ENCODE results near the gene EGFL7.

The EGFL7 gene

DNA sequence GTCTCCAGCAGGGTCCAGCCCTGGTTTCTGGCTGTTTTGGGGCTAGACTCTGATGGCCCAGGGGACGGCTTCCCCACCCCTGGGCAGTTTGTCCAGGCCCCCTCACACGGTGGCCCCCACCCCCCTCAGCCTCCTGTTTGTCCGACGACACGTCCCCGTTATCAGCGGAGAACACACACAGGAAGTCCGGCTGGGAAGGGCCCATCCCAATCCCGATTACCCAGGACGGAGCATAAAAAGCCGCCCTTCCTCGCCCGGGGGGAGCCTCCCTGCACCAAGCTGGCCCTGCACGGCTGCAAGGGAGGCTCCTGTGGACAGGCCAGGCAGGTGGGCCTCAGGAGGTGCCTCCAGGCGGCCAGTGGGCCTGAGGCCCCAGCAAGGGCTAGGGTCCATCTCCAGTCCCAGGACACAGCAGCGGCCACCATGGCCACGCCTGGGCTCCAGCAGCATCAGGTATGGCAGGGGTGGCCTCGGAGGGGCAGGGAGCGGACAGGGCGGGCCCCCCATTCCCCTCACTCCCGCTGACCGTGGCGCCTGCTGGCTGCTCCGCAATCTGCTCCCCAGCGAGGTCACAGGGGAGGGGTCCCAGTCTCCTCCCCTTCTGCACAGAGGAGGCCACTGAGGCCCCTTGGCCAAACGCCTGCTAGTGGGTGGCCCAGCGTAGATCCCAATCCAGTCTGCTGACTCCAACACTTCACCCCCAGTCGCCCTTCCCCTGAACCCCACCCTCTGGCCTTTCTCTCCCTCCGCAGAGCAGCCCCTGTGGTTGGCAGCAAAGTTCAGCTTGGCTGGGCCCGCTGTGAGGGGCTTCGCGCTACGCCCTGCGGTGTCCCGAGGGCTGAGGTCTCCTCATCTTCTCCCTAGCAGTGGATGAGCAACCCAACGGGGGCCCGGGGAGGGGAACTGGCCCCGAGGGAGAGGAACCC is at the start of gene EGFL7:
Gene EGFL7 (plus strand): TSS at position 261 of the 926 bp plus-strand sequence. CDS start 5,367 bp downstream, outside the sequence.
- TF ChIP-seq, protein P1, sequence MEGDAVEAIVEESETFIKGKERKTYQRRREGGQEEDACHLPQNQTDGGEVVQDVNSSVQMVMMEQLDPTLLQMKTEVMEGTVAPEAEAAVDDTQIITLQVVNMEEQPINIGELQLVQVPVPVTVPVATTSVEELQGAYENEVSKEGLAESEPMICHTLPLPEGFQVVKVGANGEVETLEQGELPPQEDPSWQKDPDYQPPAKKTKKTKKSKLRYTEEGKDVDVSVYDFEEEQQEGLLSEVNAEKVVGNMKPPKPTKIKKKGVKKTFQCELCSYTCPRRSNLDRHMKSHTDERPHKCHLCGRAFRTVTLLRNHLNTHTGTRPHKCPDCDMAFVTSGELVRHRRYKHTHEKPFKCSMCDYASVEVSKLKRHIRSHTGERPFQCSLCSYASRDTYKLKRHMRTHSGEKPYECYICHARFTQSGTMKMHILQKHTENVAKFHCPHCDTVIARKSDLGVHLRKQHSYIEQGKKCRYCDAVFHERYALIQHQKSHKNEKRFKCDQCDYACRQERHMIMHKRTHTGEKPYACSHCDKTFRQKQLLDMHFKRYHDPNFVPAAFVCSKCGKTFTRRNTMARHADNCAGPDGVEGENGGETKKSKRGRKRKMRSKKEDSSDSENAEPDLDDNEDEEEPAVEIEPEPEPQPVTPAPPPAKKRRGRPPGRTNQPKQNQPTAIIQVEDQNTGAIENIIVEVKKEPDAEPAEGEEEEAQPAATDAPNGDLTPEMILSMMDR (IDR thresholded peaks at IDR 0.05): no peak

DNA sequence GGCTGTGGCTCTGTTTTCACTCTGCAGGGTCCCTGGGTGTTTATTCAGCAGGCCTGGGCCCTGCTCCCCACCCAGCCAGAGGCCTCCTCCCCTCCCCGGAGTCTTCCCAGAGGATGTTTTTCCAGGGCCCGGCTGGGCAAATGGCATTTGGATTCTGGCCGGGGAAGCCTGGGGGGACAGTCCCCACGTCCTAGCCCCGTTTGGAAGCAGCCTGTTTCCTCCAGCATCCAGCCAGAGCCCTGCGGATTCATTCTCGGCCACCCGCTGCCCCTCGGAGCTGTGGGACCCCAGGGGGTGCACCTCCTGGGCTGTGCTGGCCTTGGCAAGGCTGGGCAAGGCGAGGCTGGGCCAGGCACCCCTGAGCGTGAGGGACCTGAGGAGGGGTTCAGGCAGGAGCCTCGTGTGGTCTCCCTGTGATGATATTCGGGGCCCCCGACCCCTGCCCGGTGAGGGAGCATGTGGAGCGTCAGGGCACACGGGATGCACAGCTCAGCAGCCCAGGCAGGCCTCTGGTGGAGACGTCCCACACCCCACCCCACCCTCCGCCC is 48.8 kb upstream of the EGFL7 start:
- TF ChIP-seq, protein P1 (IDR thresholded peaks at IDR 0.05): no peak

DNA sequence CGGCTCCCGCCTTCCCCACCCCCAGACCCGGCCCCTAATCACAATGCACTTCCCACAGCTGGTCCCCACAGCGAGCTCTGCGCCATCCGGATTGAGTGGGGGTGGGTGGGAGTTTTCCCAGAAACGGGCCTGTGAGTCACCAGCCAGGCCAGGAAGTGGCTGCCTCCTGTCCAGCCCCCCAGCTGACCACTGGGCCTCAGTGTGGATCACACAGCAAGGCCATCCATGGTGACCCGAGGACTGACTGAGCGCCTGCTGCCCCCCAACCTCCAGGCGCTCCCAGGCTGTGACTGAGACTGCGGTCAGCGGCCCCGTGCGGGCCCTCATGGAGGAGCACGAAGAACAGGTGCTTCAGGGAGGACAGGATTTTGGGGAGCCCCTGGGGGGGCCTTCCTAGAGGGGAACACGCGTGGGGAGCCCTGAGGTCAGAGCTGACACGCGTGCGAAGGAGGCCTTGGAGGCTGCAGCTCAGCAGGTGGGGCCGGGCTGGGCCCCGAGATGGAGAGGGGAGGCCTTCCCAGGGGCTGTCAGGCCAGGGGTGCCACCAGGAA is 48.3 kb upstream of the EGFL7 start:
- TF ChIP-seq, protein P1 (IDR thresholded peaks at IDR 0.05): no peak

DNA sequence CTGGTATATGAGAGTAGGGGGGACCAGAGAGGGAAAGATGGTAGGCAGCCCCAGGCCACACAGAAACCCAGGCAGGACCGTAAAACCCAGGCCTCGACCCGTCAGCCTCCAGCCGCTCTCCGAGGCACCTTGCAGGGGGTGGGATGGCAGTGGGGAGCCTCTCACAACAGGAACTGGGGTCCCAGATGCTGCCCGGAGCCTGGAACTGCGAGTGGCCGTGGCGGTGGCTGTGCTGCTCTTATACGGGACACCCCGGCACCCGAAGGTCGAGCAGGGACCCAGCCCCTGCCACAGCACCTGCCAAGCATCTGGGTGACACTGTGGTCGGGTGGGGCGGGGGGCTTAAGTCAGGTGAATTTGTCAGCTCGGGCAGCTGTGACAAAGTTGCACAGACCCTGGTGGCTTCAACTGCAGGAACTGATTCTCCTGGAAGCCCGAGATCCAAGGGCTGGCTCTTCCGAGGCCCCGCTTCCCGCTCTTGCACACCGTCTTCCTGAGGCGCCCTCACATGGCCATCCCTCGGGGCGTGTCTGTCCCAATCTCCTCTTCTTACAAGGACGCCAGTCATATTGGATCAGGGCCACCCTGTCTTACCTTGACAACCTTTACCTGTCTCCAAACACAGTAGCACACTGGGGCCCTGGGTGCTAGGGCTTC is 47.6 kb upstream of the EGFL7 start:
- TF ChIP-seq, protein P1 (IDR thresholded peaks at IDR 0.05): no peak

DNA sequence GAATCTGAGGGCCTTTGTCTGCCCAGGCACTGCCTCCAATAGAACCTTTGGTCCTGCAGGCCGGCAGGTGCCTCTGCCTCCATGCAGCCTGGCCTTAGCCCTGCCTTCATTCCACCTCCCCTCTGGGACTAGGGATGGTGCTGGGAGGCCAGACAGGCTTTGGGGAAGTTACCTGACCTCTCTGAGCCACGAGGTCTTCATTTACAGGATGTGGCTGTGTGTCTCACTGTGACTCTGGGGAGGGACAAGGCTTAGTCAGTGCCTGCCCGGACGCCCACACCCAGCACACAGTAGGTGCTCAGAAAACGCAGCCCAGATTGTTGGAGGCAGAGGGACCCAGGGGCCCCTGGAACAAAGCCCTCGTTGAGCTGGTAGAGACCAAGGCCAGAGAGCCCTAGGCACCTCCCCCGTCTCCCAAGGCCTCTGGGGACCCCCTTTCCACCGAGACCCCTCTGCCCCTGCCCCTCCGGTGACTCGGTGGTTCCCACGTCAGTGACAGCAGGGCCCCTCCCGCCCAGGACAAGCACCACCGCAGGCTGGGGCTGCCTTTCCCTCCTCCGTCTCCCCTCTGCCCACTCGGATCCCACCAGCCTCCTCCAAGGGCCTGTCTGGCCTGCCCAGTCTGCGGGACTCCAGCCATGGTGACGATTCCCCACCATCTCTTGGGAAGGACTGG is 46.9 kb upstream of the EGFL7 start:
- TF ChIP-seq, protein P1 (IDR thresholded peaks at IDR 0.05): no peak

DNA sequence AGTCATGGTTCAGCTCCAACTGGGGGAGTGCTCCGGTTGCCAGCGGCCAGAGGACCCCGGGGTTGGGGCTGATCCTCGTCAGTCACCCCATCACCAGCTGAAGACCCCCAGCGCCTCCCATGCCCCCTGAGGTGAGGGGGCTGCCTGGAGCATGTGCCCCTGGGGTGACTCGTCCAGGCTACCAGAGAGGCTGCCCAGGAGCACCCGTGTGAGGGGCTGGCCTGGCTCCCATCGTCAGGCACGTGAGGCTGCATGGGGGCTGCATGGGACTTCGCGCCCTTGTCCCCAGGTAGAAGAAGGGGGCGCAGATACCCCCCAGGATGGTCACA is 46.4 kb upstream of the EGFL7 start:
- TF ChIP-seq, protein P1 (IDR thresholded peaks at IDR 0.05): no peak
